Stomach (tissue), 9 donors: ENCODE data around the gene AGBL2. TPM values are rescaled to one million over a fixed set of nuclear protein-coding genes. Genes with fewer than 3 reads are reported as not detected.
A peak's percentile ranks its signal among the peaks of the same experiment; 100 is the strongest.
"Not testable (repeated sequence)": the region's sequence is repeated elsewhere in the genome, so short reads cannot be mapped to it uniquely, and the experiment has no call there.

Source experiments
- DNase-seq, 2 donors: peaks; one replicate each; pipeline versions ENCODE4 v3.0.0 to v3.0.0-alpha.2; 2013 to 2019
- H3K27ac ChIP-seq, 5 donors: fragments of 200-600 bp in 4 of 5; sonication (generic) in 4 of 5; one replicate each; pipeline ENCODE4 v1.5.1; 2013 to 2019; ENCODE audit warnings: mild to moderate bottlenecking in 1 of 5, moderate library complexity in 1 of 5
- H3K27me3 ChIP-seq, 3 donors: fragments of 200-600 bp; sonication (generic); one replicate each; pipeline ENCODE4 v1.5.1; 2017 to 2019; ENCODE audit warnings: mixed run types in 1 of 3
- H3K36me3 ChIP-seq, 4 donors: fragments of 200-600 bp; sonication (generic); 1 replicate in 3 of 4; 2 replicates in 1 of 4; pipeline ENCODE4 v1.5.1; 2016 to 2019
- H3K4me1 ChIP-seq, 4 donors: fragments of 200-600 bp; sonication (generic); one replicate each; pipeline ENCODE4 v1.5.1; 2016 to 2019
- H3K4me3 ChIP-seq, 4 donors: fragments of 200-600 bp; sonication (generic) in 3 of 4; one replicate each; pipeline ENCODE4 v1.5.1; 2016 to 2019; ENCODE audit warnings: mild to moderate bottlenecking in 1 of 4
- H3K9me3 ChIP-seq, 4 donors: fragments of 200-600 bp; sonication (generic); one replicate each; pipeline ENCODE4 v1.5.1; 2016 to 2019
- EP300 ChIP-seq: sonication (generic); formaldehyde crosslinking; IDR thresholded peaks from one replicate; pipeline ENCODE4 v1.6.1; 2017; ENCODE audit warnings: antibody characterized with exemption
- POLR2A ChIP-seq, 4 donors: fragments of 450-650 bp; IDR thresholded peaks; one replicate each; pipeline ENCODE4 v1.6.1; 2016; ENCODE audit warnings: antibody characterized with exemption in 4 of 4, control low read depth in 2 of 4, mild to moderate bottlenecking in 1 of 4, moderate library complexity in 1 of 4
- POLR2AphosphoS5 ChIP-seq, 3 donors: sonication (generic); formaldehyde crosslinking; IDR thresholded peaks; one replicate each; pipeline ENCODE4 v1.6.1; 2016; ENCODE audit warnings: antibody characterized with exemption in 3 of 3
- WGBS, 5 donors: extraction: QIAGEN DNeasy Blood & Tissue Kit in 3 of 5; methylation state at CpG; one replicate each; pipeline versions ENCODE4 v1.1.5 to v1.1.7; 2013 to 2018; 5-methylcytosine and 5-hydroxymethylcytosine counted together
- intact Hi-C: fragments of 100-400 bp; cut with DNase I; formaldehyde crosslinking; loops from one replicate; pipeline ENCODE4 v1.15.1; 2023; ENCODE audit warnings: low total_unique reads
- polyA plus RNA-seq, 3 donors: library from polyadenylated mRNA; stranded (reverse); fragments of 200-250 nt; gene quantifications; one replicate each; pipeline ENCODE4 v1.2.3, GENCODE V29; 2013
- total RNA-seq, 5 donors: library from RNA; depleted of rRNA; stranded (reverse); fragments of >200 nt; gene quantifications; one replicate each; pipeline versions ENCODE4 v1.1.0 to v1.2.3, GENCODE V29; 2014 to 2016
- TF ChIP-seq, protein P1 (sequence below), 7 experiments: fragments of 450-650 bp in 4 of 7; fragments of 200-600 bp in 3 of 7; sonication (generic) in 3 of 7; IDR thresholded peaks; one replicate each; pipeline ENCODE4 v1.5.1; 2016 to 2019; ENCODE audit warnings: antibody characterized with exemption in 7 of 7, control low read depth in 2 of 7, mild to moderate bottlenecking in 1 of 7
- donor health status: healthy with polysubstance abuse.
- donor health status: Bipolar disorder and iron deficiency.
- donor health status: healthy.

Gene AGBL2
- total and polyA plus RNA-seq, 8 donors: 0.56 to 11.7 (median 0.92) TPM; not detected in 3

DNA sequence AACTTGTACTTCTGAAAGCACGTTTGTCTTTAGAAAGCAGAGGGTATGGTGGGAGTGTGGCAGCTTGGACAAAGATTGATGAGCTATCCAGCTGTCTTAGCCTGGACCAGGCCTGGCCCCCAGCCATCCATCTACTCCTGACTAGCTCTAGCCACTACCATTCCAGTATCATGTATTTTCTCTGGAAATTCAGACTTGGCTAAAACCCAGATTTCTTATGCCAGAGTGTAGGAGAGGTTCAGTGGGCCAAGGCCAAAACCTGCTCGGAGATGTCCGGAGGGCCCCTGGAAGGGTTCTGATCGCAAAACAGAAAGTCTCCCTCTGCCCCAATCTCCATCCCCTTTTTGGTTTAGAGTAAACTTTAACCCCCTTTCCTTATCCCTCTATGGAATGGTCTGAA lies 48.0 kb downstream of the AGBL2 start:
- no peaks in the 10 kb centered on the region for H3K36me3 ChIP-seq
- H3K27ac ChIP-seq: no peak overlapping the region
- DNase-seq: peak in 1 of 2 donors; percentile 38
- no peaks in the 10 kb centered on the region for H3K4me1 ChIP-seq
- 77 to 88% (median 81%) methylated on average over 4 of the region's 4 CpGs for WGBS, 5 donors
- H3K9me3 ChIP-seq: no peaks in the 10 kb centered on the region
- no peak overlapping the region for H3K4me3 ChIP-seq
- H3K27me3 ChIP-seq: no peaks in the 10 kb centered on the region
- intact Hi-C loops: no loop called here
- TF ChIP-seq, protein P1, sequence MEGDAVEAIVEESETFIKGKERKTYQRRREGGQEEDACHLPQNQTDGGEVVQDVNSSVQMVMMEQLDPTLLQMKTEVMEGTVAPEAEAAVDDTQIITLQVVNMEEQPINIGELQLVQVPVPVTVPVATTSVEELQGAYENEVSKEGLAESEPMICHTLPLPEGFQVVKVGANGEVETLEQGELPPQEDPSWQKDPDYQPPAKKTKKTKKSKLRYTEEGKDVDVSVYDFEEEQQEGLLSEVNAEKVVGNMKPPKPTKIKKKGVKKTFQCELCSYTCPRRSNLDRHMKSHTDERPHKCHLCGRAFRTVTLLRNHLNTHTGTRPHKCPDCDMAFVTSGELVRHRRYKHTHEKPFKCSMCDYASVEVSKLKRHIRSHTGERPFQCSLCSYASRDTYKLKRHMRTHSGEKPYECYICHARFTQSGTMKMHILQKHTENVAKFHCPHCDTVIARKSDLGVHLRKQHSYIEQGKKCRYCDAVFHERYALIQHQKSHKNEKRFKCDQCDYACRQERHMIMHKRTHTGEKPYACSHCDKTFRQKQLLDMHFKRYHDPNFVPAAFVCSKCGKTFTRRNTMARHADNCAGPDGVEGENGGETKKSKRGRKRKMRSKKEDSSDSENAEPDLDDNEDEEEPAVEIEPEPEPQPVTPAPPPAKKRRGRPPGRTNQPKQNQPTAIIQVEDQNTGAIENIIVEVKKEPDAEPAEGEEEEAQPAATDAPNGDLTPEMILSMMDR (IDR thresholded peaks at IDR 0.05): no peak
- TF ChIP-seq EP300 (no peak), POLR2AphosphoS5 (IDR thresholded peaks at IDR 0.05) (no peak), POLR2A (IDR thresholded peaks at IDR 0.05) (no peak)

DNA sequence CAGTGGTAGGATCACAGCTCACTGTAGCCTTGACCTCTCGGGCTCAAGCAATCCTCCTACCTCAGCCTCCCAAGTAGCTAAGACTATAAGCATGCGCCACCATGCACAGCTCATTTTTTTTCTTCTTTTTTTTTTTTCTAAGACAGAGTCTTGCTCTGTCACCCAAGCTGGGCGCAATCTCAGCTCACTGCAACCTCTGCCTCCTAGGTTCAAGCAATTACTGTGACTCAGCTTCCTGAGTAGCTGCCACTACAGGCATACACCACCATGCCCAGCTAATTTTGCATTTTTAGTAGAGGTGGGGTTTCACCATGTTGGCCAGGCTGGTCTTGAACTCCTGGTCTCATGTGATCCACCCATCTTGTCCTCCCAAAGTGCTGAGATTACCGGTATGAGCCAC lies 50.2 kb downstream of the AGBL2 start:
- H3K4me1 ChIP-seq, H3K4me3 ChIP-seq, H3K27me3 ChIP-seq, H3K27ac ChIP-seq, intact Hi-C loops, DNase-seq, H3K36me3 ChIP-seq, H3K9me3 ChIP-seq: not testable (repeated sequence)
- WGBS, 5 donors: 92 to 97% (median 96%) methylated on average over 4 of the region's 4 CpGs

DNA sequence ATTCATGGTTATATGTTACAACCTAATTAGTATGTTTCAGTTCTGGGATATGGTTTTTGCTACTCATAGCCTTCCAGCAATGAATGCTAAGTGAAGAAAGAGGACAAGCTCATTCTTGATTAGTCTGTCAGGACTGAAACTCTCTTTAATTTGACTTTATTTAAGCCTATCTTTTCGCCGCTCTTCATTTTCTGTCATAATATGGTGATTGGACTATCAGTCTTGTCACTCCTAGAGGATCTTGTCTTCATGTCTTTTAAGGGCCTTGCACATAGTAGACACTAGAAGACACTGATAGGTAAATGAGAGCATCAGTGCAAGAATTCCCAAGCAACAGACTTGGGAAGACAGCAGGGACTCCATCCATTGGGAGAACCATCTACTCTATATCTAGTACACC lies 53.9 kb downstream of the AGBL2 start:
- DNase-seq: no peak
- Histone ChIP-seq H3K4me1 (no peaks in the 10 kb centered on the region), H3K9me3 (no peaks in the 10 kb centered on the region), H3K4me3 (no peak overlapping the region), H3K36me3 (no peaks in the 10 kb centered on the region), H3K27ac (no peak overlapping the region), H3K27me3 (no peaks in the 10 kb centered on the region)
- intact Hi-C loops: no loop called here
- 96 to 100% (median 98%) methylated on average over 2 of the region's 2 CpGs for WGBS, 5 donors
- TF ChIP-seq EP300 (no peak), POLR2AphosphoS5 (IDR thresholded peaks at IDR 0.05) (no peak), POLR2A (IDR thresholded peaks at IDR 0.05) (no peak)
- TF ChIP-seq, protein P1 (IDR thresholded peaks at IDR 0.05): no peak

DNA sequence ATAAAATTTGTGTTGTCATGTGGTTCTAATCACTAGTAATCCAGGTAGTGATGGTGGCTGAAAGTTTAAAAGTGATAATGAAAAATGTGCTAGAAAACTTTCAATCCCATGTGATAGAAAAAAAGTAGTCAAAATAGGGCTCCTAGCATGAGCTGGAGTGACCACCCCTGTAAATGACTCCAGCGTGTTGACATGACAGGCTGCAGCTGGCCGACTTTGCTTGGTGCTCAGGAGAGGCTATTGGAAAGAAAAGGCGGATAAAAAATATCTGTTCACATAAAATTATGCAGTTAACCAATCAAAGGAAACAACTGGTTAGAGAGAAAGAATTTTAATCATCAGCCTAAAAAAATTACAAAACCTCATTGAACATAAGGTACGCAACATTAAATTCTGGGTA lies 55.9 kb downstream of the AGBL2 start:
- WGBS, 5 donors: 66 to 85% (median 77%) methylated on average over 4 of the region's 4 CpGs
- H3K9me3 ChIP-seq: no peaks in the 10 kb centered on the region
- TF ChIP-seq, protein P1 (IDR thresholded peaks at IDR 0.05): no peak
- TF ChIP-seq EP300 (no peak), POLR2AphosphoS5 (IDR thresholded peaks at IDR 0.05) (no peak), POLR2A (IDR thresholded peaks at IDR 0.05) (no peak)
- DNase-seq: peak in 1 of 2 donors; percentile 37
- H3K27me3 ChIP-seq: no peaks in the 10 kb centered on the region
- intact Hi-C loops: no loop called here
- no peak overlapping the region for H3K27ac ChIP-seq
- H3K4me1 ChIP-seq: no peaks in the 10 kb centered on the region
- no peaks in the 10 kb centered on the region for H3K36me3 ChIP-seq
- no peak overlapping the region for H3K4me3 ChIP-seq

DNA sequence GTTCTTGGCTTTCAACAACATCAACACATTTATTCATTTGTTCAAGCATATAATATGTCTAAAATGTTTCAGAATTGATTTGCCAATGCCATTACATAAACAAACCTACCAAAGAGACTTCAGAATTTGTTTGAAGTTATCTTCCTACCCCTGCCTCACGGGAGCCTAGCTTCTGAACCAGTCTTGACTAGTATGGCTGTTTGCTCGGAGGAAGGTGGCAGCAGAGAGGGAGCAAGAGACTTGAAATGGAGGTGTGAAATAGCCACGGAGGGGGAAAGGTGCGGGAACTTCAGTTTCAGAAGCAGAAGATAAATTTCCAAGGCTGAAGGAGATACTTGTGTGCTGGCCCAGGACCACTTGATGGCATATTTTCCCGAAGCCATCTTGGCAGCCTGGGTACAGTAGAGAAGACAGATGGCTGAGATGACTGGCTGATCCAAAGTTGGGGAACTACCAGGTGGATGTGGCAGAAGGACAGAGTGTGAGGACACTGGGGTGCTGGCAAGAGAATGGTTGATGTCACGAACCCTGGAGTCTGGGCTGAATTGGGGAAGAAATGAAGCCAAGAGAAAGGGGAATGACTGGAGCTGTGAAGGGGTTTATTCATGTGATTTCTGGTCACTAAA lies 58.8 kb downstream of the AGBL2 start:
- no peaks in the 10 kb centered on the region for H3K36me3 ChIP-seq
- WGBS, 5 donors: 53 to 68% (median 65%) methylated on average over 6 of the region's 6 CpGs
- H3K27ac ChIP-seq: no peak overlapping the region
- TF ChIP-seq EP300 (no peak), POLR2A (IDR thresholded peaks at IDR 0.05) (no peak), POLR2AphosphoS5 (IDR thresholded peaks at IDR 0.05) (no peak)
- TF ChIP-seq, protein P1 (IDR thresholded peaks at IDR 0.05): no peak
- no peak overlapping the region for H3K4me3 ChIP-seq
- intact Hi-C loops: no loop called here
- DNase-seq: no peak
- no peaks in the 10 kb centered on the region for H3K27me3 ChIP-seq
- H3K9me3 ChIP-seq: peaks cover 0 to 7% (median 0%) of the 10 kb centered on the region in 4 donors
- no peaks in the 10 kb centered on the region for H3K4me1 ChIP-seq
